Neural cell (in vitro differentiated cells): ENCODE measurements around the gene SSBP2. TPM values are rescaled to one million over a fixed set of nuclear protein-coding genes. Genes with fewer than 3 reads are reported as not detected.

ENCODE experiments used
- H2AFZ ChIP-seq: fragments of 200-600, 300-800 bp; sonication (generic), shearing (Covaris generic); 2 replicates; pipeline ENCODE4 v1.6.0; 2014; ENCODE audit warnings: low read depth, mild to moderate bottlenecking, antibody characterized with exemption, low read length, moderate library complexity
- H3F3A ChIP-seq: fragments of 200-600 bp; shearing (Covaris generic); 2 replicates; pipeline ENCODE4 v1.6.1; 2016; ENCODE audit warnings: mild to moderate bottlenecking, moderate library complexity, mixed read lengths, antibody characterized with exemption, low read length; ENCODE audit not compliant: insufficient read depth, poor library complexity, severe bottlenecking
- H3K27ac ChIP-seq: fragments of 200-600, 300-800 bp; sonication (generic), shearing (Covaris generic); 2 replicates; pipeline ENCODE4 v1.5.1; 2014; ENCODE audit warnings: mild to moderate bottlenecking, low read length, moderate library complexity
- H3K27me3 ChIP-seq: fragments of 300-800, 200-600 bp; sonication (generic), shearing (Covaris generic); 2 replicates; pipeline ENCODE4 v1.6.0; 2014; ENCODE audit warnings: mild to moderate bottlenecking, low read depth, low read length, moderate library complexity; ENCODE audit not compliant: insufficient read depth
- H3K36me3 ChIP-seq: fragments of 300-800, 200-600 bp; sonication (generic), shearing (Covaris generic); 2 replicates; pipeline ENCODE4 v1.5.1; 2014; ENCODE audit warnings: mild to moderate bottlenecking, antibody characterized with exemption, low read length, moderate library complexity; ENCODE audit not compliant: insufficient read depth
- H3K4me2 ChIP-seq: fragments of 300-800, 200-600 bp; sonication (generic), shearing (Covaris generic); 2 replicates; pipeline ENCODE4 v1.6.0; 2014; ENCODE audit warnings: mild to moderate bottlenecking, low read length
- H3K4me3 ChIP-seq: fragments of 300-800, 200-600 bp; sonication (generic), shearing (Covaris generic); 2 replicates; pipeline ENCODE4 v1.5.1; 2014; ENCODE audit warnings: mild to moderate bottlenecking, low read length, moderate library complexity
- H3K79me2 ChIP-seq: fragments of 200-600 bp; shearing (Covaris generic); replicated peaks from 2 replicates; pipeline ENCODE4 v1.6.0; 2014; ENCODE audit warnings: mild to moderate bottlenecking, low read length, moderate library complexity; ENCODE audit not compliant: insufficient read depth
- H3K9ac ChIP-seq: fragments of 300-800, 200-600 bp; sonication (generic), shearing (Covaris generic); 2 replicates; pipeline ENCODE4 v1.6.1; 2016; ENCODE audit warnings: mild to moderate bottlenecking, low read length, mixed read lengths
- H3K9me2 ChIP-seq: fragments of 200-600 bp; shearing (Covaris generic); 2 replicates; pipeline ENCODE4 v1.6.1; 2016; ENCODE audit warnings: mild to moderate bottlenecking, low read length, mixed read lengths; ENCODE audit not compliant: insufficient read depth
- H3K9me3 ChIP-seq: fragments of 200-600, 300-800 bp; sonication (generic), shearing (Covaris generic); 2 replicates; pipeline ENCODE4 v1.6.1; 2016; ENCODE audit warnings: mild to moderate bottlenecking, mixed run types, low read length, moderate library complexity, mixed read lengths
- H4K20me1 ChIP-seq: fragments of 200-600 bp; shearing (Covaris generic); 2 replicates; pipeline ENCODE4 v1.6.1; 2016; ENCODE audit warnings: mild to moderate bottlenecking, mixed run types; ENCODE audit not compliant: insufficient read depth
- CTCF ChIP-seq: fragments of 450-650 bp; IDR thresholded peaks from 2 replicates; pipeline ENCODE4 v1.5.1; 2014; ENCODE audit warnings: antibody characterized with exemption, mild to moderate bottlenecking, moderate library complexity; ENCODE audit not compliant: poor library complexity, severe bottlenecking
- EP300 ChIP-seq: fragments of 450-650 bp; conservative IDR thresholded peaks from 2 replicates; pipeline ENCODE4 v1.6.1; 2014; ENCODE audit warnings: antibody characterized with exemption, mild to moderate bottlenecking, moderate library complexity; ENCODE audit not compliant: poor library complexity, severe bottlenecking
- EZH2 ChIP-seq: fragments of 200-600, 300-800 bp; shearing (Covaris generic), sonication (generic); IDR thresholded peaks from 2 replicates; pipeline ENCODE4 v1.6.1; 2014; ENCODE audit warnings: antibody characterized with exemption, low read length, borderline replicate concordance, mild to moderate bottlenecking; ENCODE audit not compliant: insufficient read depth, poor library complexity, severe bottlenecking
- MXI1 ChIP-seq: fragments of 450-650 bp; conservative IDR thresholded peaks from 2 replicates; pipeline ENCODE4 v1.6.1; 2014; ENCODE audit warnings: antibody characterized with exemption, mild to moderate bottlenecking; ENCODE audit not compliant: poor library complexity, severe bottlenecking
- POLR2AphosphoS5 ChIP-seq: IDR thresholded peaks from 2 replicates; pipeline ENCODE4 v1.6.1; 2012
- RAD21 ChIP-seq: fragments of 450-650 bp; conservative IDR thresholded peaks from 2 replicates; pipeline ENCODE4 v1.6.1; 2014; ENCODE audit warnings: antibody characterized with exemption, mild to moderate bottlenecking, moderate library complexity
- REST ChIP-seq: IDR thresholded peaks from 2 replicates; pipeline ENCODE4 v1.6.1; 2012; ENCODE audit warnings: borderline replicate concordance
- SMC3 ChIP-seq: fragments of 450-650 bp; conservative IDR thresholded peaks from 2 replicates; pipeline ENCODE4 v1.6.1; 2014; ENCODE audit warnings: antibody characterized with exemption, mild to moderate bottlenecking, moderate library complexity; ENCODE audit not compliant: poor library complexity
- TAF1 ChIP-seq: IDR thresholded peaks from 2 replicates; pipeline ENCODE4 v1.6.1; 2012; ENCODE audit warnings: low read depth
- polyA plus RNA-seq: library from polyadenylated mRNA; depleted of rRNA; stranded (reverse); fragments of >200 nt; gene quantifications from 2 replicates; pipeline ENCODE4 v1.2.3, GENCODE V29; 2014

The SSBP2 gene
- polyA plus RNA-seq, 1 donor from 2014 or later, result 128 TPM

- H3K9me3 ChIP-seq, result no peaks in the 10 kb centered on the region
- H3K4me2 ChIP-seq, result no peak overlapping the region
- no peaks in the 10 kb centered on the region for H3K9me2 ChIP-seq
- H3K9ac ChIP-seq, result no peak overlapping the region
- no peaks in the 10 kb centered on the region for H4K20me1 ChIP-seq
- no peaks in the 10 kb centered on the region for H3K79me2 ChIP-seq
- H3F3A ChIP-seq, result no peaks in the 10 kb centered on the region
- H3K36me3 ChIP-seq, result no peaks in the 10 kb centered on the region
- no peak overlapping the region for H2AFZ ChIP-seq
- TF ChIP-seq REST (no peak), EP300 (no peak), RAD21 (no peak), SMC3 (no peak), POLR2AphosphoS5 (no peak), TAF1 (no peak), EZH2 (no peak), MXI1 (no peak), CTCF (no peak)
- no peak overlapping the region for H3K27ac ChIP-seq
- H3K4me3 ChIP-seq, result no peak overlapping the region
- no peaks in the 10 kb centered on the region for H3K27me3 ChIP-seq
Observed at GRCh38 chr5:81552852-81553566, 197.9 kb downstream of the SSBP2 start.

- H3K79me2 ChIP-seq, result no peaks in the 10 kb centered on the region
- TF ChIP-seq EZH2 (no peak), EP300 (no peak), RAD21 (no peak), SMC3 (no peak), POLR2AphosphoS5 (no peak), MXI1 (no peak)
- H4K20me1 ChIP-seq, result no peaks in the 10 kb centered on the region
- H3K4me3 ChIP-seq, result no peak overlapping the region
- H3K9me3 ChIP-seq, result no peaks in the 10 kb centered on the region
- H3F3A ChIP-seq, result no peaks in the 10 kb centered on the region
- no peaks in the 10 kb centered on the region for H3K27me3 ChIP-seq
- no peaks in the 10 kb centered on the region for H3K36me3 ChIP-seq
- no peak overlapping the region for H2AFZ ChIP-seq
- H3K9me2 ChIP-seq, result no peaks in the 10 kb centered on the region
- H3K4me2 ChIP-seq, result no peak overlapping the region
- no peak overlapping the region for H3K27ac ChIP-seq
- H3K9ac ChIP-seq, result no peak overlapping the region
Observed at GRCh38 chr5:81549123-81549522, 201.8 kb downstream of the SSBP2 start.
